Testis (tissue), 2 donors: Measurements from ENCODE around the gene GOLPH3L.

ENCODE experiments used
- POLR2A ChIP-seq: fragments of 450-650 bp; IDR thresholded peaks from one replicate; pipeline ENCODE4 v1.6.1; 2017; ENCODE audit warnings: antibody characterized with exemption, mild to moderate bottlenecking, moderate library complexity
- TF ChIP-seq, protein P1 (sequence below), 3 experiments: fragments of 450-650 bp in 2 of 3; fragments of 200-600 bp in 1 of 3; sonication (generic) in 1 of 3; IDR thresholded peaks; one replicate each; pipeline ENCODE4 v1.5.1; 2016 to 2019; ENCODE audit warnings: antibody characterized with exemption in 3 of 3, mild to moderate bottlenecking in 2 of 3, moderate library complexity in 1 of 3

DNA sequence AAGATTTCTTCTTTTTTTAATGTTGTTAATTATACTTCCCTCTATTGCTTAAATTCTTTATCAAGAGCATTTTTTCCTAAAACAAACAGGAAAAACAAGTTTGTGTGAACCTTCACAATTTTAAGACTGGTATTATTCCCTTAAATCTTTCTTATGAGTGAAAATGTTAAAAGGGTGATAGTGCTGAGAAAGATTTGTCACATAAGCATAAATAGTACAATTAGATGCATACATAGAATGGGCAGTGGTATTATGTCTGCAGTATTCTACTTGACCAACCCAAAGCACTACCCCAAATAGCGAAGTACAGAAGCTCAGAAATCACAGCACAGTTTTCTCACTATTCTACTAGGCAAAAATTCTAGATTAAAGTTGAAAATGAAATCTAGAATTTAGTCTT lies 18.0 kb downstream of the GOLPH3L start:
- TF ChIP-seq, protein P1, sequence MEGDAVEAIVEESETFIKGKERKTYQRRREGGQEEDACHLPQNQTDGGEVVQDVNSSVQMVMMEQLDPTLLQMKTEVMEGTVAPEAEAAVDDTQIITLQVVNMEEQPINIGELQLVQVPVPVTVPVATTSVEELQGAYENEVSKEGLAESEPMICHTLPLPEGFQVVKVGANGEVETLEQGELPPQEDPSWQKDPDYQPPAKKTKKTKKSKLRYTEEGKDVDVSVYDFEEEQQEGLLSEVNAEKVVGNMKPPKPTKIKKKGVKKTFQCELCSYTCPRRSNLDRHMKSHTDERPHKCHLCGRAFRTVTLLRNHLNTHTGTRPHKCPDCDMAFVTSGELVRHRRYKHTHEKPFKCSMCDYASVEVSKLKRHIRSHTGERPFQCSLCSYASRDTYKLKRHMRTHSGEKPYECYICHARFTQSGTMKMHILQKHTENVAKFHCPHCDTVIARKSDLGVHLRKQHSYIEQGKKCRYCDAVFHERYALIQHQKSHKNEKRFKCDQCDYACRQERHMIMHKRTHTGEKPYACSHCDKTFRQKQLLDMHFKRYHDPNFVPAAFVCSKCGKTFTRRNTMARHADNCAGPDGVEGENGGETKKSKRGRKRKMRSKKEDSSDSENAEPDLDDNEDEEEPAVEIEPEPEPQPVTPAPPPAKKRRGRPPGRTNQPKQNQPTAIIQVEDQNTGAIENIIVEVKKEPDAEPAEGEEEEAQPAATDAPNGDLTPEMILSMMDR (IDR thresholded peaks at IDR 0.05) = no peak
- no peak for TF ChIP-seq POLR2A
